ENCODE measurements around the gene SLC17A6.

SLC17A6 gene

GRCh38 chr11:22371160-22371559 lies 33.0 kb downstream of the SLC17A6 start:
- no peak overlapping the region for H3K27ac ChIP-seq
- DNase-seq (ENCODE audit: low spot score): no peak
- ChIA-PET POLR2A (ENCODE audit: low non-redundant PET) (no interaction called here), CTCF (interaction anchor here (0.6 to 0.7 kb wide), 2 partner anchors 49 to 189 kb away, joined by 3 read pairs; no protein-coding TSS in a partner anchor)
- TF ChIP-seq CTCF (conservative IDR thresholded peaks at IDR 0.05; ENCODE audit: low read depth): no peak

GRCh38 chr11:22387126-22387525 lies 48.9 kb downstream of the SLC17A6 start:
- no peak for DNase-seq (ENCODE audit: low spot score)
- H3K27ac ChIP-seq: no peak overlapping the region
- no peak for TF ChIP-seq CTCF (conservative IDR thresholded peaks at IDR 0.05; ENCODE audit: low read depth)
- CTCF ChIA-PET: no interaction called here
- POLR2A ChIA-PET (ENCODE audit: low non-redundant PET): no interaction called here

GRCh38 chr11:22389526-22390282 lies 51.5 kb downstream of the SLC17A6 start:
- no peak for DNase-seq (ENCODE audit: low spot score)
- POLR2A ChIA-PET (ENCODE audit: low non-redundant PET): no interaction called here
- CTCF ChIA-PET: no interaction called here
- H3K27ac ChIP-seq: no peak overlapping the region
- no peak for TF ChIP-seq CTCF (conservative IDR thresholded peaks at IDR 0.05; ENCODE audit: low read depth)

GRCh38 chr11:22390283-22390655 lies 52.1 kb downstream of the SLC17A6 start:
- no peak for TF ChIP-seq CTCF (conservative IDR thresholded peaks at IDR 0.05; ENCODE audit: low read depth)
- DNase-seq (ENCODE audit: low spot score): no peak
- POLR2A ChIA-PET (ENCODE audit: low non-redundant PET): no interaction called here
- no peak overlapping the region for H3K27ac ChIP-seq
- CTCF ChIA-PET: no interaction called here

- TF ChIP-seq CTCF (conservative IDR thresholded peaks at IDR 0.05; ENCODE audit: low read depth): no peak
- POLR2A ChIA-PET (ENCODE audit: low non-redundant PET): no interaction called here
- H3K27ac ChIP-seq: no peak overlapping the region
- CTCF ChIA-PET: no interaction called here
- DNase-seq (ENCODE audit: low spot score): no peak
Measured at GRCh38 chr11:22392561-22392960, 54.4 kb downstream of the SLC17A6 start.

GRCh38 chr11:22405377-22405776 lies 67.2 kb downstream of the SLC17A6 start:
- H3K27ac ChIP-seq: no peak overlapping the region
- CTCF ChIA-PET: interaction anchor here (1.3 kb wide), 1 partner anchor 9 kb away, joined by 5 read pairs; no protein-coding TSS in a partner anchor
- POLR2A ChIA-PET (ENCODE audit: low non-redundant PET): no interaction called here
- DNase-seq (ENCODE audit: low spot score): no peak
- TF ChIP-seq CTCF (conservative IDR thresholded peaks at IDR 0.05; ENCODE audit: low read depth): no peak

Measured in RWPE1 (cell line).